Esophagus squamous epithelium (tissue), 4 donors: ENCODE measurements around the gene HEBP2.

Experiments used
- CTCF ChIP-seq, 6 experiments: fragments of 450-650 bp in 4 of 6; fragments of 200-600 bp in 2 of 6; sonication (generic) in 2 of 6; IDR thresholded peaks; one replicate each; pipeline ENCODE4 v1.5.1; 2016 to 2019; ENCODE audit warnings: antibody characterized with exemption in 6 of 6, mild to moderate bottlenecking in 4 of 6, moderate library complexity in 4 of 6
- POLR2A ChIP-seq, 4 donors: fragments of 450-650 bp; IDR thresholded peaks; one replicate each; pipeline ENCODE4 v1.6.1; 2017; ENCODE audit warnings: antibody characterized with exemption in 4 of 4, mild to moderate bottlenecking in 4 of 4, moderate library complexity in 3 of 4

- TF ChIP-seq CTCF (IDR thresholded peaks at IDR 0.05) (no peak), POLR2A (IDR thresholded peaks at IDR 0.05) (no peak)
Observed at GRCh38 chr6:138455746-138456400, 51.9 kb downstream of the HEBP2 start.
